Measurements from ENCODE around the gene MYEOV.

MYEOV gene

DNA sequence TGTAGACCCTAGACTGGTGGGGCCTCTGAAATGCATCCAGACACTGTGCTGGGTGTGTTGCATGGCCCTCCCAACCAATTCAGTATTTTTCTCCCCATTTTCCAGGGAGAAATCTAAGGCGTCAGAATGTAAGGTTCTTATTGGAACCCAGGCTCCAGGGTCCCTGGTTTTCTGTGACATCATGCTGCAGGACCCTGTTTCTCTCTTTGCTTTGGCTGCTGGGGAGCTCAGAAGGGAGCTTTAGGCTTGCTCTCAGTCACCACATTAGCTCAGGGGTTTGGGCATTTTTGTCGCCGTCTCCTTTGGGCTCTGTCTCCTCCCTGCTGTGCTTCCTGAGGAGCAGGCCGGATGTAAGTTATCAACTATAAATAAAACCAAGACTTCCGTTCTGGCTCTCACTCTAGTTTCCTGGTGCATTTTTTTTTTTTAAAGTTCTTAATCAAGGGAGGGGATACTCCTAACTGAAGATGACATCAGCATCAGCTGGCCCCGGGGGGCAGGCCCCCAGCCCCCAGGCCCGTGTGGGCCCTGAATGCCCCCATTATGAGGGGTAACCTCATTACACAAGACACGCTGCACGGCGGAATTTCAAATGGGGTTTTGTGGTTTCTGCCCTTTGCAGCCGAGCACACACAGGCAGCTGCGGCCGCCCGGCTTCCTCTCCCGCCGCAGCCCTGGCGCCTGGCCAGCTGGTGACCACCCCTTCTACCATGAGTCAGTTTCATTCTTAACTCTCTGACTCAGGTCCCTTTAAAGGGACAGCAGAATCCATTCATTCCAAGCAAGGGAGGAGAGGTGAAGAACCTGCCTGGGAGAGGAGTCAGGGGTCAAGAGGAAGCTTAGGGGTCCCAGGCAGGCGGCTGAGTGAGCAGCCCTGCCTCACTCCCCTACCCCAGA, 3.2 kb downstream of the MYEOV start:
- POLR2A ChIA-PET = interaction anchor here (0.7 to 2.0 kb wide), 6 partner anchors 9 to 346 kb away, joined by 3 to 7 read pairs (median 4); no protein-coding TSS in a partner anchor
- Histone ChIP-seq H3K4me1 (ENCODE audit: control insufficient read depth, insufficient read depth, low read length) (peaks cover 6% of the 10 kb centered on the region; the same call in 1 of the 2 replicates), H3K9me3 (ENCODE audit: control insufficient read depth, insufficient read depth, low read depth, low read length) (no peaks in the 10 kb centered on the region), H3K36me3 (ENCODE audit: control insufficient read depth in 2 of 2, insufficient read depth in 1 of 2, low read length in 2 of 2) (no peaks in the 10 kb centered on the region), H3K4me3 (ENCODE audit: low read depth, low read length) (no peak overlapping the region), H3K27ac (ENCODE audit: extremely low read depth, low read depth, low read length) (no peak overlapping the region)
- CTCF ChIA-PET = interaction anchor here (0.6 to 1.6 kb wide), 7 partner anchors 9 to 365 kb away, joined by 3 to 5 read pairs (median 4); no protein-coding TSS in a partner anchor
- TF ChIP-seq, protein P1, sequence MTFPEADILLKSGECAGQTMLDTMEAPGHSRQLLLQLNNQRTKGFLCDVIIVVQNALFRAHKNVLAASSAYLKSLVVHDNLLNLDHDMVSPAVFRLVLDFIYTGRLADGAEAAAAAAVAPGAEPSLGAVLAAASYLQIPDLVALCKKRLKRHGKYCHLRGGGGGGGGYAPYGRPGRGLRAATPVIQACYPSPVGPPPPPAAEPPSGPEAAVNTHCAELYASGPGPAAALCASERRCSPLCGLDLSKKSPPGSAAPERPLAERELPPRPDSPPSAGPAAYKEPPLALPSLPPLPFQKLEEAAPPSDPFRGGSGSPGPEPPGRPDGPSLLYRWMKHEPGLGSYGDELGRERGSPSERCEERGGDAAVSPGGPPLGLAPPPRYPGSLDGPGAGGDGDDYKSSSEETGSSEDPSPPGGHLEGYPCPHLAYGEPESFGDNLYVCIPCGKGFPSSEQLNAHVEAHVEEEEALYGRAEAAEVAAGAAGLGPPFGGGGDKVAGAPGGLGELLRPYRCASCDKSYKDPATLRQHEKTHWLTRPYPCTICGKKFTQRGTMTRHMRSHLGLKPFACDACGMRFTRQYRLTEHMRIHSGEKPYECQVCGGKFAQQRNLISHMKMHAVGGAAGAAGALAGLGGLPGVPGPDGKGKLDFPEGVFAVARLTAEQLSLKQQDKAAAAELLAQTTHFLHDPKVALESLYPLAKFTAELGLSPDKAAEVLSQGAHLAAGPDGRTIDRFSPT (tag by site-specific recombination; IDR thresholded peaks at IDR 0.05) = peak; percentile 48; the same call in 1 of the 2 replicates
- TF ChIP-seq ZNF549 (tag by site-specific recombination; IDR thresholded peaks at IDR 0.05) (no peak), ZNF2 (tag by site-specific recombination; IDR thresholded peaks at IDR 0.05) (no peak), ZBTB20 (tag by site-specific recombination; IDR thresholded peaks at IDR 0.05) (no peak), GLIS1 (tag by site-specific recombination; IDR thresholded peaks at IDR 0.05) (peak; percentile 87), PRDM1 (tag by site-specific recombination; IDR thresholded peaks at IDR 0.05) (no peak), SCRT1 (tag by site-specific recombination; IDR thresholded peaks at IDR 0.05; ENCODE audit: borderline replicate concordance) (no peak), ZNF211 (tag by site-specific recombination; IDR thresholded peaks at IDR 0.05; ENCODE audit: low read depth) (no peak), ZNF169 (tag by site-specific recombination; IDR thresholded peaks at IDR 0.05) (no peak), ZNF239 (tag by site-specific recombination; IDR thresholded peaks at IDR 0.05) (no peak), ZNF561 (tag by site-specific recombination; IDR thresholded peaks at IDR 0.05; ENCODE audit: borderline replicate concordance) (no peak), ZIC2 (tag by site-specific recombination; IDR thresholded peaks at IDR 0.05) (peak; percentile 63), ZNF366 (tag by site-specific recombination; conservative IDR thresholded peaks at IDR 0.05) (no peak), GFI1B (tag by site-specific recombination; IDR thresholded peaks at IDR 0.05) (no peak), ZNF174 (tag by site-specific recombination; IDR thresholded peaks at IDR 0.05) (no peak), ZNF629 (tag by site-specific recombination; IDR thresholded peaks at IDR 0.05) (peak; percentile 69; the same call in 1 of the 2 replicates), ZNF660 (tag by site-specific recombination; IDR thresholded peaks at IDR 0.05) (peak; percentile 78; the same call in 1 of the 2 replicates), KLF1 (tag by site-specific recombination; IDR thresholded peaks at IDR 0.05) (peak; percentile 48; the same call in 1 of the 2 replicates), WT1 (tag by site-specific recombination; IDR thresholded peaks at IDR 0.05) (0 out of 2 replicates have a peak, but pooled peaks have one; percentile 17)
- TF ChIP-seq, protein P2, sequence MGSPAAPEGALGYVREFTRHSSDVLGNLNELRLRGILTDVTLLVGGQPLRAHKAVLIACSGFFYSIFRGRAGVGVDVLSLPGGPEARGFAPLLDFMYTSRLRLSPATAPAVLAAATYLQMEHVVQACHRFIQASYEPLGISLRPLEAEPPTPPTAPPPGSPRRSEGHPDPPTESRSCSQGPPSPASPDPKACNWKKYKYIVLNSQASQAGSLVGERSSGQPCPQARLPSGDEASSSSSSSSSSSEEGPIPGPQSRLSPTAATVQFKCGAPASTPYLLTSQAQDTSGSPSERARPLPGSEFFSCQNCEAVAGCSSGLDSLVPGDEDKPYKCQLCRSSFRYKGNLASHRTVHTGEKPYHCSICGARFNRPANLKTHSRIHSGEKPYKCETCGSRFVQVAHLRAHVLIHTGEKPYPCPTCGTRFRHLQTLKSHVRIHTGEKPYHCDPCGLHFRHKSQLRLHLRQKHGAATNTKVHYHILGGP (tag by site-specific recombination; IDR thresholded peaks at IDR 0.05) = no peak
- TF ChIP-seq, protein P3, sequence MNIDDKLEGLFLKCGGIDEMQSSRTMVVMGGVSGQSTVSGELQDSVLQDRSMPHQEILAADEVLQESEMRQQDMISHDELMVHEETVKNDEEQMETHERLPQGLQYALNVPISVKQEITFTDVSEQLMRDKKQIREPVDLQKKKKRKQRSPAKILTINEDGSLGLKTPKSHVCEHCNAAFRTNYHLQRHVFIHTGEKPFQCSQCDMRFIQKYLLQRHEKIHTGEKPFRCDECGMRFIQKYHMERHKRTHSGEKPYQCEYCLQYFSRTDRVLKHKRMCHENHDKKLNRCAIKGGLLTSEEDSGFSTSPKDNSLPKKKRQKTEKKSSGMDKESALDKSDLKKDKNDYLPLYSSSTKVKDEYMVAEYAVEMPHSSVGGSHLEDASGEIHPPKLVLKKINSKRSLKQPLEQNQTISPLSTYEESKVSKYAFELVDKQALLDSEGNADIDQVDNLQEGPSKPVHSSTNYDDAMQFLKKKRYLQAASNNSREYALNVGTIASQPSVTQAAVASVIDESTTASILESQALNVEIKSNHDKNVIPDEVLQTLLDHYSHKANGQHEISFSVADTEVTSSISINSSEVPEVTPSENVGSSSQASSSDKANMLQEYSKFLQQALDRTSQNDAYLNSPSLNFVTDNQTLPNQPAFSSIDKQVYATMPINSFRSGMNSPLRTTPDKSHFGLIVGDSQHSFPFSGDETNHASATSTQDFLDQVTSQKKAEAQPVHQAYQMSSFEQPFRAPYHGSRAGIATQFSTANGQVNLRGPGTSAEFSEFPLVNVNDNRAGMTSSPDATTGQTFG (tag by site-specific recombination; IDR thresholded peaks at IDR 0.05; ENCODE audit: borderline replicate concordance) = no peak
- TF ChIP-seq, protein P4, sequence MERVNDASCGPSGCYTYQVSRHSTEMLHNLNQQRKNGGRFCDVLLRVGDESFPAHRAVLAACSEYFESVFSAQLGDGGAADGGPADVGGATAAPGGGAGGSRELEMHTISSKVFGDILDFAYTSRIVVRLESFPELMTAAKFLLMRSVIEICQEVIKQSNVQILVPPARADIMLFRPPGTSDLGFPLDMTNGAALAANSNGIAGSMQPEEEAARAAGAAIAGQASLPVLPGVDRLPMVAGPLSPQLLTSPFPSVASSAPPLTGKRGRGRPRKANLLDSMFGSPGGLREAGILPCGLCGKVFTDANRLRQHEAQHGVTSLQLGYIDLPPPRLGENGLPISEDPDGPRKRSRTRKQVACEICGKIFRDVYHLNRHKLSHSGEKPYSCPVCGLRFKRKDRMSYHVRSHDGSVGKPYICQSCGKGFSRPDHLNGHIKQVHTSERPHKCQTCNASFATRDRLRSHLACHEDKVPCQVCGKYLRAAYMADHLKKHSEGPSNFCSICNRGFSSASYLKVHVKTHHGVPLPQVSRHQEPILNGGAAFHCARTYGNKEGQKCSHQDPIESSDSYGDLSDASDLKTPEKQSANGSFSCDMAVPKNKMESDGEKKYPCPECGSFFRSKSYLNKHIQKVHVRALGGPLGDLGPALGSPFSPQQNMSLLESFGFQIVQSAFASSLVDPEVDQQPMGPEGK (tag by site-specific recombination; IDR thresholded peaks at IDR 0.05) = peak; percentile 92
- TF ChIP-seq, protein P5, sequence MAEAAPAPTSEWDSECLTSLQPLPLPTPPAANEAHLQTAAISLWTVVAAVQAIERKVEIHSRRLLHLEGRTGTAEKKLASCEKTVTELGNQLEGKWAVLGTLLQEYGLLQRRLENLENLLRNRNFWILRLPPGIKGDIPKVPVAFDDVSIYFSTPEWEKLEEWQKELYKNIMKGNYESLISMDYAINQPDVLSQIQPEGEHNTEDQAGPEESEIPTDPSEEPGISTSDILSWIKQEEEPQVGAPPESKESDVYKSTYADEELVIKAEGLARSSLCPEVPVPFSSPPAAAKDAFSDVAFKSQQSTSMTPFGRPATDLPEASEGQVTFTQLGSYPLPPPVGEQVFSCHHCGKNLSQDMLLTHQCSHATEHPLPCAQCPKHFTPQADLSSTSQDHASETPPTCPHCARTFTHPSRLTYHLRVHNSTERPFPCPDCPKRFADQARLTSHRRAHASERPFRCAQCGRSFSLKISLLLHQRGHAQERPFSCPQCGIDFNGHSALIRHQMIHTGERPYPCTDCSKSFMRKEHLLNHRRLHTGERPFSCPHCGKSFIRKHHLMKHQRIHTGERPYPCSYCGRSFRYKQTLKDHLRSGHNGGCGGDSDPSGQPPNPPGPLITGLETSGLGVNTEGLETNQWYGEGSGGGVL (tag by site-specific recombination; IDR thresholded peaks at IDR 0.05) = peak; percentile 70
- TF ChIP-seq, protein P6, sequence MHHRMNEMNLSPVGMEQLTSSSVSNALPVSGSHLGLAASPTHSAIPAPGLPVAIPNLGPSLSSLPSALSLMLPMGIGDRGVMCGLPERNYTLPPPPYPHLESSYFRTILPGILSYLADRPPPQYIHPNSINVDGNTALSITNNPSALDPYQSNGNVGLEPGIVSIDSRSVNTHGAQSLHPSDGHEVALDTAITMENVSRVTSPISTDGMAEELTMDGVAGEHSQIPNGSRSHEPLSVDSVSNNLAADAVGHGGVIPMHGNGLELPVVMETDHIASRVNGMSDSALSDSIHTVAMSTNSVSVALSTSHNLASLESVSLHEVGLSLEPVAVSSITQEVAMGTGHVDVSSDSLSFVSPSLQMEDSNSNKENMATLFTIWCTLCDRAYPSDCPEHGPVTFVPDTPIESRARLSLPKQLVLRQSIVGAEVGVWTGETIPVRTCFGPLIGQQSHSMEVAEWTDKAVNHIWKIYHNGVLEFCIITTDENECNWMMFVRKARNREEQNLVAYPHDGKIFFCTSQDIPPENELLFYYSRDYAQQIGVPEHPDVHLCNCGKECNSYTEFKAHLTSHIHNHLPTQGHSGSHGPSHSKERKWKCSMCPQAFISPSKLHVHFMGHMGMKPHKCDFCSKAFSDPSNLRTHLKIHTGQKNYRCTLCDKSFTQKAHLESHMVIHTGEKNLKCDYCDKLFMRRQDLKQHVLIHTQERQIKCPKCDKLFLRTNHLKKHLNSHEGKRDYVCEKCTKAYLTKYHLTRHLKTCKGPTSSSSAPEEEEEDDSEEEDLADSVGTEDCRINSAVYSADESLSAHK (tag by site-specific recombination; IDR thresholded peaks at IDR 0.05) = no peak

Data from HEK293 (cell line).